HepG2 (cell line): ENCODE measurements around the gene MYRIP. TPM values are rescaled to one million over a fixed set of nuclear protein-coding genes. Genes with fewer than 3 reads are reported as not detected.

Experiments
- ASH2L ChIP-seq: fragments of 300-600, 200-600 bp; sonication (generic); IDR thresholded peaks from 2 replicates; pipeline ENCODE4 v1.7.0; 2017; ENCODE audit warnings: low read depth, mild to moderate bottlenecking, moderate library complexity, mixed read lengths, low read length; ENCODE audit not compliant: insufficient read length
- GATAD1 ChIP-seq: IDR thresholded peaks from 2 replicates; pipeline ENCODE4 v1.6.1; 2016; ENCODE audit warnings: missing genetic modification reagents, missing compliant biosample characterization
- HMG20B ChIP-seq: conservative IDR thresholded peaks from 2 replicates; pipeline ENCODE4 v1.6.1; 2016; ENCODE audit warnings: missing genetic modification reagents, missing compliant biosample characterization
- HNRNPL ChIP-seq: fragments of 200-400 bp; formaldehyde crosslinking; IDR thresholded peaks from 2 replicates; pipeline ENCODE4 v1.6.1; 2017; ENCODE audit warnings: mild to moderate bottlenecking, low read depth, low read length
- JUND ChIP-seq: sonication (generic); formaldehyde crosslinking; IDR thresholded peaks from 2 replicates; pipeline ENCODE4 v1.8.0; 2022; ENCODE audit warnings: mild to moderate bottlenecking, missing genetic modification reagents
- KAT7 ChIP-seq: IDR thresholded peaks from 2 replicates; pipeline ENCODE4 v1.6.1; 2018; ENCODE audit warnings: borderline replicate concordance, missing compliant biosample characterization
- NBN ChIP-seq: fragments of 450-650 bp; conservative IDR thresholded peaks from 2 replicates; pipeline ENCODE4 v1.6.1; 2017
- RAD51 ChIP-seq: fragments of 450-650 bp; IDR thresholded peaks from 2 replicates; pipeline ENCODE4 v1.6.1; 2016; ENCODE audit warnings: borderline replicate concordance
- RFXAP ChIP-seq: sonication (generic); formaldehyde crosslinking; IDR thresholded peaks from 2 replicates; pipeline ENCODE4 v1.4.0; 2020; ENCODE audit warnings: missing genetic modification reagents, borderline replicate concordance
- TBL1XR1 ChIP-seq: fragments of 150-350 bp; IDR thresholded peaks from 2 replicates; pipeline ENCODE4 v1.6.1; 2014; ENCODE audit warnings: borderline replicate concordance, low read length; ENCODE audit not compliant: partially characterized antibody
- TCF12 ChIP-seq, 2 experiments: fragments of 450-650 bp in 1 of 2; sonication (generic) in 1 of 2; formaldehyde crosslinking in 1 of 2; IDR thresholded peaks; 2 replicates each; pipeline versions ENCODE4 v1.6.1 to v1.8.0; 2017 to 2022; ENCODE audit warnings: antibody characterized with exemption in 1 of 2, mild to moderate bottlenecking in 1 of 2, missing genetic modification reagents in 1 of 2, moderate library complexity in 1 of 2
- ZBTB21 ChIP-seq: sonication (generic); formaldehyde crosslinking; IDR thresholded peaks from 2 replicates; pipeline ENCODE4 v1.4.0; 2020; ENCODE audit warnings: missing genetic modification reagents
- ZC3H4 ChIP-seq: sonication (generic); formaldehyde crosslinking; IDR thresholded peaks from 2 replicates; pipeline ENCODE4 v1.4.0; 2020; ENCODE audit warnings: missing genetic modification reagents, borderline replicate concordance
- ZFP1 ChIP-seq: IDR thresholded peaks from 2 replicates; pipeline ENCODE4 v1.6.1; 2016
- ZNF468 ChIP-seq: sonication (generic); formaldehyde crosslinking; IDR thresholded peaks from 2 replicates; pipeline ENCODE4 v1.8.0; 2022; ENCODE audit warnings: mild to moderate bottlenecking, moderate library complexity, missing genetic modification reagents
- ZNF513 ChIP-seq: sonication (generic); formaldehyde crosslinking; conservative IDR thresholded peaks from 2 replicates; pipeline ENCODE4 v1.5.0; 2020; ENCODE audit warnings: missing genetic modification reagents
- ZNF530 ChIP-seq: sonication (generic); formaldehyde crosslinking; IDR thresholded peaks from 2 replicates; pipeline ENCODE4 v1.5.0; 2020; ENCODE audit warnings: low read depth, mild to moderate bottlenecking, missing genetic modification reagents
- polyA plus RNA-seq, 8 experiments: library from polyadenylated mRNA; depleted of rRNA in 3 of 8; stranded (reverse) in 7 of 8; unstranded in 1 of 8; fragments of >200 nt; fragmentation: Illumina TruSeq in 4 of 8; extraction: Trizol in 4 of 8; gene quantifications; 2 replicates each; pipeline versions ENCODE4 v1.2.1 to v1.2.3, GENCODE V29; 2011 to 2016; ENCODE audit warnings: low read depth in 4 of 8, missing spikeins in 1 of 8, mixed read lengths in 1 of 8; ENCODE audit not compliant: insufficient read depth in 1 of 8
- total RNA-seq, 5 experiments: library from RNA; depleted of rRNA; stranded (reverse); fragments of >200 nt; fragmentation: Illumina TruSeq; extraction: Trizol; gene quantifications; 2 replicates each; pipeline ENCODE4 v1.2.3, GENCODE V29; 2016; ENCODE audit warnings: low read depth in 1 of 5
- TF ChIP-seq, protein P1 (sequence below), 2 experiments: fragments of 450-650 bp in 1 of 2; sonication (generic) in 1 of 2; formaldehyde crosslinking in 1 of 2; IDR thresholded peaks; 2 replicates each; pipeline versions ENCODE4 v1.6.1 to v1.8.0; 2016 to 2022; ENCODE audit warnings: antibody characterized with exemption in 1 of 2, mild to moderate bottlenecking in 1 of 2, missing genetic modification reagents in 1 of 2
- TF ChIP-seq, protein P2 (sequence below): IDR thresholded peaks from 2 replicates; pipeline ENCODE4 v1.6.1; 2018; ENCODE audit warnings: missing genetic modification reagents

MYRIP gene
- total and polyA plus RNA-seq, 2 of the 13 experiments (the other 11 are each of a cell fraction or from before 2014, with no cell fraction given): 0.64 to 0.84 TPM

- TF ChIP-seq, protein P1, sequence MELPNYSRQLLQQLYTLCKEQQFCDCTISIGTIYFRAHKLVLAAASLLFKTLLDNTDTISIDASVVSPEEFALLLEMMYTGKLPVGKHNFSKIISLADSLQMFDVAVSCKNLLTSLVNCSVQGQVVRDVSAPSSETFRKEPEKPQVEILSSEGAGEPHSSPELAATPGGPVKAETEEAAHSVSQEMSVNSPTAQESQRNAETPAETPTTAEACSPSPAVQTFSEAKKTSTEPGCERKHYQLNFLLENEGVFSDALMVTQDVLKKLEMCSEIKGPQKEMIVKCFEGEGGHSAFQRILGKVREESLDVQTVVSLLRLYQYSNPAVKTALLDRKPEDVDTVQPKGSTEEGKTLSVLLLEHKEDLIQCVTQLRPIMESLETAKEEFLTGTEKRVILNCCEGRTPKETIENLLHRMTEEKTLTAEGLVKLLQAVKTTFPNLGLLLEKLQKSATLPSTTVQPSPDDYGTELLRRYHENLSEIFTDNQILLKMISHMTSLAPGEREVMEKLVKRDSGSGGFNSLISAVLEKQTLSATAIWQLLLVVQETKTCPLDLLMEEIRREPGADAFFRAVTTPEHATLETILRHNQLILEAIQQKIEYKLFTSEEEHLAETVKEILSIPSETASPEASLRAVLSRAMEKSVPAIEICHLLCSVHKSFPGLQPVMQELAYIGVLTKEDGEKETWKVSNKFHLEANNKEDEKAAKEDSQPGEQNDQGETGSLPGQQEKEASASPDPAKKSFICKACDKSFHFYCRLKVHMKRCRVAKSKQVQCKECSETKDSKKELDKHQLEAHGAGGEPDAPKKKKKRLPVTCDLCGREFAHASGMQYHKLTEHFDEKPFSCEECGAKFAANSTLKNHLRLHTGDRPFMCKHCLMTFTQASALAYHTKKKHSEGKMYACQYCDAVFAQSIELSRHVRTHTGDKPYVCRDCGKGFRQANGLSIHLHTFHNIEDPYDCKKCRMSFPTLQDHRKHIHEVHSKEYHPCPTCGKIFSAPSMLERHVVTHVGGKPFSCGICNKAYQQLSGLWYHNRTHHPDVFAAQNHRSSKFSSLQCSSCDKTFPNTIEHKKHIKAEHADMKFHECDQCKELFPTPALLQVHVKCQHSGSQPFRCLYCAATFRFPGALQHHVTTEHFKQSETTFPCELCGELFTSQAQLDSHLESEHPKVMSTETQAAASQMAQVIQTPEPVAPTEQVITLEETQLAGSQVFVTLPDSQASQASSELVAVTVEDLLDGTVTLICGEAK (IDR thresholded peaks at IDR 0.05): no peak
- TF ChIP-seq, protein P1 (CRISPR knock-in tag; IDR thresholded peaks at IDR 0.05): peak; percentile 30; the same call in 1 of the 2 replicates
- TF ChIP-seq ZBTB21 (CRISPR knock-in tag) (no peak; the same call in 1 of the 2 replicates), ASH2L (peak; percentile 80), KAT7 (CRISPR knock-in tag) (no peak; the same call in 1 of the 2 replicates), HMG20B (CRISPR knock-in tag) (no peak), ZNF468 (CRISPR knock-in tag) (no peak), NBN (no peak), ZNF513 (CRISPR knock-in tag) (no peak), GATAD1 (CRISPR knock-in tag) (peak; percentile 73), RAD51 (peak; percentile 93), JUND (no peak), ZNF530 (CRISPR knock-in tag) (no peak), TBL1XR1 (no peak), ZFP1 (CRISPR knock-in tag) (no peak), ZC3H4 (no peak), RFXAP (CRISPR knock-in tag) (peak; percentile 47), HNRNPL (peak; percentile 77), TCF12 (IDR thresholded peaks at IDR 0.05) (no peak), TCF12 (CRISPR knock-in tag; IDR thresholded peaks at IDR 0.05) (no peak; the same call in 1 of the 2 replicates)
- TF ChIP-seq, protein P2, sequence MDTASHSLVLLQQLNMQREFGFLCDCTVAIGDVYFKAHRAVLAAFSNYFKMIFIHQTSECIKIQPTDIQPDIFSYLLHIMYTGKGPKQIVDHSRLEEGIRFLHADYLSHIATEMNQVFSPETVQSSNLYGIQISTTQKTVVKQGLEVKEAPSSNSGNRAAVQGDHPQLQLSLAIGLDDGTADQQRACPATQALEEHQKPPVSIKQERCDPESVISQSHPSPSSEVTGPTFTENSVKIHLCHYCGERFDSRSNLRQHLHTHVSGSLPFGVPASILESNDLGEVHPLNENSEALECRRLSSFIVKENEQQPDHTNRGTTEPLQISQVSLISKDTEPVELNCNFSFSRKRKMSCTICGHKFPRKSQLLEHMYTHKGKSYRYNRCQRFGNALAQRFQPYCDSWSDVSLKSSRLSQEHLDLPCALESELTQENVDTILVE (CRISPR knock-in tag): no peak
Measured at GRCh38 chr3:40309418-40309924, 500.1 kb downstream of the MYRIP start, which contains the start of gene EIF1B (continued).
